CD14-positive monocyte (primary cell): ENCODE data around the gene EIF4EBP3. TPM values are rescaled to one million over a fixed set of nuclear protein-coding genes. Genes with fewer than 3 reads are reported as not detected.

ENCODE experiments used
- DNase-seq, 3 donors: peaks; one replicate each; pipeline ENCODE4 v3.0.0-alpha.2; 2011 to 2022
- H2AFZ ChIP-seq: 2 replicates; pipeline ENCODE4 v1.6.0; 2012; ENCODE audit warnings: mild to moderate bottlenecking, low read depth, low read length, inconsistent platforms; ENCODE audit not compliant: insufficient read depth, poor library complexity, severe bottlenecking
- H3K27ac ChIP-seq, 2 donors: 1 replicate in 1 of 2; 2 replicates in 1 of 2; pipeline ENCODE4 v1.5.1; 2012 to 2013; ENCODE audit warnings: low read length in 2 of 2, control low read depth in 1 of 2, inconsistent platforms in 1 of 2, low read depth in 1 of 2, mild to moderate bottlenecking in 1 of 2
- H3K27me3 ChIP-seq, 2 donors: one replicate each; pipeline versions ENCODE4 v1.6.0 to v1.6.1; 2011 to 2013; ENCODE audit warnings: low read length in 2 of 2; ENCODE audit not compliant: control insufficient read depth in 2 of 2, insufficient read depth in 2 of 2
- H3K36me3 ChIP-seq, 2 donors: replicated peaks in 1 of 2; 1 replicate in 1 of 2; 2 replicates in 1 of 2; pipeline versions ENCODE4 v1.5.1 to v1.6.1; 2012 to 2013; ENCODE audit warnings: low read length in 2 of 2, control low read depth in 1 of 2, inconsistent platforms in 1 of 2, mild to moderate bottlenecking in 1 of 2; ENCODE audit not compliant: insufficient read depth in 2 of 2, control insufficient read depth in 1 of 2
- H3K4me1 ChIP-seq, 2 donors: 1 replicate in 1 of 2; 2 replicates in 1 of 2; pipeline versions ENCODE4 v1.5.1 to v1.6.1; 2012 to 2013; ENCODE audit warnings: low read length in 2 of 2, control low read depth in 1 of 2, inconsistent platforms in 1 of 2, mild to moderate bottlenecking in 1 of 2, moderate library complexity in 1 of 2; ENCODE audit not compliant: insufficient read depth in 2 of 2, control insufficient read depth in 1 of 2
- H3K4me2 ChIP-seq: replicated peaks from 2 replicates; pipeline ENCODE3; 2012; ENCODE audit warnings: low read length, moderate library complexity, mild to moderate bottlenecking; ENCODE audit not compliant: poor library complexity, severe bottlenecking; ENCODE audit errors: extremely low read depth
- H3K4me3 ChIP-seq, 3 experiments: fragments of 200-600 bp in 1 of 3; sonication (generic) in 1 of 3; replicated peaks in 1 of 3; 1 replicate in 2 of 3; 2 replicates in 1 of 3; pipeline ENCODE4 v1.5.1; 2011 to 2013; ENCODE audit warnings: low read length in 3 of 3, mild to moderate bottlenecking in 3 of 3, control low read depth in 2 of 3, low read depth in 2 of 3, inconsistent platforms in 1 of 3, moderate library complexity in 1 of 3
- H3K79me2 ChIP-seq: 2 replicates; pipeline ENCODE4 v1.6.0; 2012; ENCODE audit warnings: mild to moderate bottlenecking, control low read depth, inconsistent platforms, low read length, moderate library complexity; ENCODE audit not compliant: insufficient read depth
- H3K9ac ChIP-seq: 2 replicates; pipeline ENCODE4 v1.6.0; 2017; ENCODE audit warnings: low read length, mild to moderate bottlenecking; ENCODE audit not compliant: insufficient read depth, poor library complexity, severe bottlenecking
- H3K9me3 ChIP-seq, 2 donors: replicated peaks in 1 of 2; 1 replicate in 1 of 2; 2 replicates in 1 of 2; pipeline versions ENCODE4 v1.5.1 to v1.6.1; 2012 to 2013; ENCODE audit warnings: low read length in 2 of 2, control low read depth in 1 of 2; ENCODE audit not compliant: control insufficient read depth in 1 of 2, insufficient read depth in 1 of 2
- H4K20me1 ChIP-seq: 2 replicates; pipeline ENCODE4 v1.6.0; 2012; ENCODE audit warnings: mild to moderate bottlenecking, low read length, control low read depth, moderate library complexity; ENCODE audit not compliant: insufficient read depth
- H3K27ac Mint-ChIP-seq, 7 donors: one replicate each; pipeline ENCODE4 v1.8.0; 2020; ENCODE audit warnings: mild to moderate bottlenecking in 7 of 7, mixed read lengths in 7 of 7, moderate library complexity in 6 of 7, inconsistent platforms in 2 of 7
- H3K27me3 Mint-ChIP-seq, 3 donors: one replicate each; pipeline ENCODE4 v1.8.0; 2021 to 2022; ENCODE audit warnings: low read depth in 3 of 3, mild to moderate bottlenecking in 3 of 3, mixed read lengths in 3 of 3, moderate library complexity in 3 of 3, inconsistent platforms in 1 of 3
- H3K36me3 Mint-ChIP-seq, 2 donors: one replicate each; pipeline ENCODE4 v1.8.0; 2020; ENCODE audit warnings: mixed read lengths in 2 of 2, inconsistent platforms in 1 of 2, mild to moderate bottlenecking in 1 of 2
- H3K4me1 Mint-ChIP-seq: one replicate; pipeline ENCODE4 v1.8.0; 2020; ENCODE audit warnings: mild to moderate bottlenecking, mixed read lengths
- H3K4me3 Mint-ChIP-seq, 2 donors: one replicate each; pipeline ENCODE4 v1.8.0; 2020; ENCODE audit warnings: mild to moderate bottlenecking in 2 of 2, mixed read lengths in 2 of 2, moderate library complexity in 1 of 2
- H3K9me3 Mint-ChIP-seq, 7 donors: one replicate each; pipeline ENCODE4 v1.8.0; 2020 to 2022; ENCODE audit warnings: mixed read lengths in 7 of 7, mild to moderate bottlenecking in 6 of 7, moderate library complexity in 6 of 7, inconsistent platforms in 2 of 7
- WGBS: methylation state at CpG from one replicate; pipeline ENCODE4 v1.1.5; 2013; ENCODE audit warnings: missing lambda C conversion rate; ENCODE audit not compliant: insufficient coverage; 5-methylcytosine and 5-hydroxymethylcytosine counted together
- intact Hi-C, 2 donors: fragments of 100-400 bp; cut with micrococcal nuclease; formaldehyde crosslinking; loops; one replicate each; pipeline versions ENCODE4 v1.15.0 to v1.15.1; 2023
- polyA plus RNA-seq, 3 donors: library from polyadenylated mRNA; depleted of rRNA in 1 of 3; unstranded in 2 of 3; stranded (reverse) in 1 of 3; fragments of 300-500 nt in 2 of 3; fragments of >200 nt in 1 of 3; fragmentation: Illumina TruSeq in 2 of 3; gene quantifications; 1 replicate in 2 of 3; 2 replicates in 1 of 3; pipeline ENCODE4 v1.2.3, GENCODE V29; 2012 to 2021
- TF ChIP-seq, protein P1 (sequence below): fragments of 200-600 bp; IDR thresholded peaks from one replicate; pipeline ENCODE4 v1.8.0; 2022; ENCODE audit warnings: antibody characterized with exemption, mild to moderate bottlenecking

The EIF4EBP3 gene
- polyA plus RNA-seq, 3 donors = 22.8 to 46.0 (median 41.9) TPM

DNA sequence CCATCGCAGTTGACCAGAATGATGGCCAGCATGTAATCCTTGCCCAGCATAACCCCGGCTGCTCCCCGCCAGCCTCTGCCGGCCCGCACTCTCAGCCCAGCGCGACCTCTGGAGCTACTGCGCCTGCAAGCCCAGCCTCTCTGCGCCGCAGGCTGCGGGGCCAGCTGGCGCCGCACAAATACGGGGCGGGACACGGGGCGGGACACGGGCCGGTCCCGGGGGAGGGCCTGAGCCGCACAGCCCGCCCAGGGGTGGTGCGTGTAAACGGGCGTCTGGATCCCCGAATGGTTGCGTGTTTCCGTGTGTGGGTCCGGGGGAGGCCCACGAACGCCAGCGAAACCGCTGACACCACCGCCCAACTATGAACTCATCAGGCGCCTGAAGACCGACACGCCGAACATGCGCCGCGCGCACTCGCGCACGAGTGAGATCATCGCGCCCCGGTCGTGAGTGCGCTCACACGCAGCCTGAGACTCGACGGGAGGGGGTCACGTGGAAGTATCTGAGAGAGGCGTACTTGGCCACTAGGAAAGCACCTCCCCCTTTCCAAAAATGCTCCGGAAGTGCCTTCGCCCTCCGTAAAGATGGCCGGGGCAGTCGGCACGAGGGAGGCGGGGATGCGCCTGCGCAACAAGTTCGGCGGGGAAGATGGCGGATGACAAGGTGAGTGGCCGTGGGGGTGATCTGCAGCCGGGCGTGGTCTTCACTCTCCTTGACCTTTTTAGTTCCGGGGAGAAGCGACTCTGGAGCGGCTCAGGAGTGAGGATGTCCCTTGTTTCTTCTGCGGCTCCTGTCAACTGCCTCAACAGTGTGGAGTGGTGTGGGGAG, 16.9 kb downstream of the EIF4EBP3 start, which contains the start of the genes APBB3 and SLC35A4:
TSS of gene APBB3 (minus strand) at position 403 of the 828 bp plus-strand sequence. CDS start at position 50, 353 bp downstream.
TSS of gene SLC35A4 (plus strand) at position 633 of the 828 bp plus-strand sequence. CDS start 2,342 bp downstream, outside the sequence.
- Mint-ChIP-seq H3K27me3 (peaks cover 0 to 2% (median 2%) of the 10 kb centered on the region in 3 donors), H3K9me3 (peaks cover 0 to 2% (median 0%) of the 10 kb centered on the region in 7 donors), H3K27ac (peak within 1 kb of the TSS; percentile 97 to 99 (median 98)), H3K36me3 (peaks cover 51 to 63% of the 10 kb centered on the region in 2 donors), H3K4me1 (peaks cover 58% of the 10 kb centered on the region), H3K4me3 (peak within 1 kb of the TSS; percentile 91 to 98)
- Histone ChIP-seq H3K36me3 (peaks cover 29 to 47% of the 10 kb centered on the region in 2 donors), H3K9ac (peak within 1 kb of the TSS; percentile 78), H3K27ac (peak within 1 kb of the TSS; percentile 92), H4K20me1 (peaks cover 17% of the 10 kb centered on the region), H3K9me3 (no peaks in the 10 kb centered on the region), H3K4me3 (peak within 1 kb of the TSS; percentile 77 to 87 (median 83)), H2AFZ (peak within 1 kb of the TSS; percentile 69), H3K27me3 (no peaks in the 10 kb centered on the region), H3K4me1 (peaks cover 33 to 65% of the 10 kb centered on the region in 2 donors), H3K79me2 (peaks cover 40% of the 10 kb centered on the region), H3K4me2 (peak within 1 kb of the TSS; percentile 82)
- intact Hi-C loops = loop anchor here (5.0 to 10.0 kb wide), 2 partner anchors 83 to 150 kb away; partner anchors contain the start of genes IK (in 1 of the 2) and NDUFA2 (in 1 of the 2)
- TF ChIP-seq, protein P1, sequence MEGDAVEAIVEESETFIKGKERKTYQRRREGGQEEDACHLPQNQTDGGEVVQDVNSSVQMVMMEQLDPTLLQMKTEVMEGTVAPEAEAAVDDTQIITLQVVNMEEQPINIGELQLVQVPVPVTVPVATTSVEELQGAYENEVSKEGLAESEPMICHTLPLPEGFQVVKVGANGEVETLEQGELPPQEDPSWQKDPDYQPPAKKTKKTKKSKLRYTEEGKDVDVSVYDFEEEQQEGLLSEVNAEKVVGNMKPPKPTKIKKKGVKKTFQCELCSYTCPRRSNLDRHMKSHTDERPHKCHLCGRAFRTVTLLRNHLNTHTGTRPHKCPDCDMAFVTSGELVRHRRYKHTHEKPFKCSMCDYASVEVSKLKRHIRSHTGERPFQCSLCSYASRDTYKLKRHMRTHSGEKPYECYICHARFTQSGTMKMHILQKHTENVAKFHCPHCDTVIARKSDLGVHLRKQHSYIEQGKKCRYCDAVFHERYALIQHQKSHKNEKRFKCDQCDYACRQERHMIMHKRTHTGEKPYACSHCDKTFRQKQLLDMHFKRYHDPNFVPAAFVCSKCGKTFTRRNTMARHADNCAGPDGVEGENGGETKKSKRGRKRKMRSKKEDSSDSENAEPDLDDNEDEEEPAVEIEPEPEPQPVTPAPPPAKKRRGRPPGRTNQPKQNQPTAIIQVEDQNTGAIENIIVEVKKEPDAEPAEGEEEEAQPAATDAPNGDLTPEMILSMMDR = no peak
- WGBS = under 1% methylated on average over 37 of the region's 74 CpGs
- peak; percentile 99 to 100 (median 100) for DNase-seq

DNA sequence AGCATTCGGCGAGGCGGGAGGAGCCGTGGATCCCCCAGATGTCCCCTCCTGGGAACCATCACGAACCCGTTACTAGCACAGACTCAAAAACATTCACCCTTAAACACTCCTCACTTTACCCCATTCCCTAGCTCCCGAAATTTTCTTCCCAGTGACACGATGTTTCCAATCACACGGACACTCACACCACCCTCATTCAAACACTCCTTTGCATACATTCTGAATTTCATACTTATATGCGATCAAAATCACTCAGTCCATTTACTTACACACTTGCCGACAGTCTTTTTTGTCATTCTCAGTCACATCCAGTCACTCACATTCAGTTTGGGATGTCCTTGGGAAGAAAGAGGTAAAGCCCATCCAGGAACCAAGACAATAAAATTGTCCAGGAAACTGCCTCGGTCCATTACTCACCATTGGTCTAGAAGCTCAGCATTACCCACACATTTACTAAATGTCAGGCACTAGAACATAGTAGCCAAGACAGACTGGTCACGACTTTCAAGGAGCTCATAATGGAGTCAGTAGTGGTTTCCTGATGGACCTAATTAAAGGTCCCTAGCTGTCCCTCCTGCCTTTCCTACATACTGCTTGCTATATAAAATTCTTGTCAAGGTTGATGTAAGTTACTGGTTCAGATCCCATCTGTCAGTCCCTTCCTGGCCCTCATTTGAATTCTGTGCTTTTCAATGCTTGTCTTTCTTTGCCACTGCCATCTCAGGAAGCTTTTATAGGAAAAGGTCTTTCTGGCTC, 17.7 kb downstream of the EIF4EBP3 start:
- Mint-ChIP-seq H3K9me3 (peaks cover 0 to 2% (median 0%) of the 10 kb centered on the region in 7 donors), H3K27ac (peak overlapping the region; percentile 94 to 99 (median 98)), H3K4me3 (peak overlapping the region; percentile 91 to 98), H3K36me3 (peaks cover 43 to 59% of the 10 kb centered on the region in 2 donors), H3K4me1 (peaks cover 66% of the 10 kb centered on the region), H3K27me3 (peaks cover 0 to 2% (median 2%) of the 10 kb centered on the region in 3 donors)
- H2AFZ ChIP-seq = peak overlapping the region; percentile 69
- intact Hi-C loops = loop anchor here in 1 of 2 donors (10.0 kb wide), 1 partner anchor 150 kb away; no protein-coding TSS in a partner anchor
- H4K20me1 ChIP-seq = peaks cover 17% of the 10 kb centered on the region
- peaks cover 40% of the 10 kb centered on the region for H3K79me2 ChIP-seq
- WGBS = 8% methylated on average over 6 of the region's 13 CpGs
- H3K9ac ChIP-seq = peak overlapping the region; percentile 68
- H3K27me3 ChIP-seq = no peaks in the 10 kb centered on the region
- H3K4me3 ChIP-seq = peak overlapping the region; percentile 77 to 79 (median 78)
- H3K4me2 ChIP-seq = peak overlapping the region; percentile 78
- DNase-seq = peak in 2 of 3 donors; percentile 32 to 56
- peaks cover 26 to 43% of the 10 kb centered on the region in 2 donors for H3K36me3 ChIP-seq
- H3K4me1 ChIP-seq = peaks cover 41 to 73% of the 10 kb centered on the region in 2 donors
- H3K9me3 ChIP-seq = no peaks in the 10 kb centered on the region
- H3K27ac ChIP-seq = peak overlapping the region; percentile 92
- TF ChIP-seq, protein P1 = no peak
